PC-3 (cell line): Measurements from ENCODE around the gene SPACA9. TPM values are rescaled to one million over a fixed set of nuclear protein-coding genes. Genes with fewer than 3 reads are reported as not detected.

ENCODE experiments used
- ATAC-seq: fragments of 200-7000 bp; cut with Tn5 transposase; 2 replicates; pipeline ENCODE4 v1.9.1; 2020; ENCODE audit warnings: mild to moderate bottlenecking, moderate library complexity
- BruUV-seq: library from RNA; stranded (reverse); fragments of 400-500 nt; replicated peaks from 2 replicates; lab custom pipeline; 2021; lab: Mats Ljungman, UMichigan
- CTCF ChIA-PET: fragments of 300-600 bp; sonication (Branson Sonifier 250); formaldehyde crosslinking; loops from one replicate; lab custom pipeline; 2022; ENCODE audit warnings: antibody characterized with exemption; lab: Charles Lee
- POLR2A ChIA-PET: fragments of 300-600 bp; sonication (Branson Sonifier 250); formaldehyde crosslinking; loops from one replicate; lab custom pipeline; 2022; ENCODE audit warnings: antibody characterized with exemption; ENCODE audit not compliant: unreplicated experiment; lab: Charles Lee
- DNase-seq: peaks from one replicate; pipeline ENCODE4 v3.0.0-alpha.2; 2015
- H2AFZ ChIP-seq: fragments of 300-600 bp; sonication (generic); 2 replicates; pipeline ENCODE4 v1.6.0; 2016; ENCODE audit warnings: antibody characterized with exemption, low read length
- H3F3A ChIP-seq: fragments of 300-600 bp; sonication (generic); one replicate; pipeline ENCODE4 v1.6.0; 2017; ENCODE audit warnings: antibody characterized with exemption, low read length, control low read depth, mild to moderate bottlenecking; ENCODE audit not compliant: unreplicated experiment
- H3K27ac ChIP-seq: fragments of 300-600 bp; sonication (generic); 2 replicates; pipeline ENCODE4 v1.5.1; 2016; ENCODE audit warnings: mild to moderate bottlenecking, low read length
- H3K27me3 ChIP-seq: fragments of 300-600 bp; sonication (generic); 2 replicates; pipeline ENCODE4 v1.6.1; 2016; ENCODE audit warnings: low read length, mixed read lengths
- H3K36me3 ChIP-seq: fragments of 300-600 bp; sonication (generic); 2 replicates; pipeline ENCODE4 v1.6.1; 2016; ENCODE audit warnings: low read depth, mixed run types, low read length, mixed read lengths
- H3K4me1 ChIP-seq: fragments of 300-600 bp; sonication (generic); 2 replicates; pipeline ENCODE4 v1.5.1; 2016; ENCODE audit warnings: low read length; ENCODE audit not compliant: insufficient read depth
- H3K4me2 ChIP-seq: fragments of 300-600 bp; sonication (generic); 2 replicates; pipeline ENCODE4 v1.6.0; 2016; ENCODE audit warnings: low read length
- H3K4me3 ChIP-seq: fragments of 300-600 bp; sonication (generic); 2 replicates; pipeline ENCODE4 v1.5.1; 2016; ENCODE audit warnings: mild to moderate bottlenecking, low read length, mixed read lengths
- H3K79me2 ChIP-seq: fragments of 300-600 bp; sonication (generic); 2 replicates; pipeline ENCODE4 v1.6.1; 2017; ENCODE audit warnings: low read length, mixed read lengths
- H3K9ac ChIP-seq: fragments of 300-600 bp; sonication (generic); 2 replicates; pipeline ENCODE4 v1.6.0; 2016; ENCODE audit warnings: mild to moderate bottlenecking, low read length
- H3K9me2 ChIP-seq: fragments of 300-600 bp; sonication (generic); replicated peaks from 2 replicates; pipeline ENCODE4 v1.6.1; 2016; ENCODE audit warnings: mixed run types, low read length, mixed read lengths
- H3K9me3 ChIP-seq: fragments of 300-600 bp; sonication (generic); 2 replicates; pipeline ENCODE4 v1.6.1; 2016; ENCODE audit warnings: low read length, mixed read lengths
- H4K20me1 ChIP-seq: fragments of 300-600 bp; sonication (generic); 2 replicates; pipeline ENCODE4 v1.6.1; 2016; ENCODE audit warnings: low read length, mixed read lengths
- EZH2 ChIP-seq: fragments of 300-600 bp; sonication (generic); IDR thresholded peaks from one replicate; pipeline ENCODE4 v1.6.1; 2017; ENCODE audit warnings: antibody characterized with exemption, mild to moderate bottlenecking, low read length; ENCODE audit not compliant: unreplicated experiment
- EZH2phosphoT487 ChIP-seq: fragments of 300-600 bp; sonication (generic); IDR thresholded peaks from 2 replicates; pipeline ENCODE4 v1.6.1; 2018; ENCODE audit warnings: mild to moderate bottlenecking, antibody characterized with exemption, low read length, borderline replicate concordance
- intact Hi-C: fragments of 100-400 bp; cut with micrococcal nuclease; formaldehyde crosslinking; loops from 2 replicates; pipeline ENCODE4 v1.9.0; 2023
- total RNA-seq: library from RNA; depleted of rRNA; stranded (reverse); fragments of >200 nt; gene quantifications from 2 replicates; pipeline ENCODE4 v1.2.3, GENCODE V29; 2014
- TF ChIP-seq, protein P1 (sequence below): fragments of 300-600 bp; sonication (generic); conservative IDR thresholded peaks from 2 replicates; pipeline ENCODE4 v1.5.1; 2017; ENCODE audit warnings: antibody characterized with exemption, low read depth, mild to moderate bottlenecking, low read length

SPACA9 gene
- total RNA-seq, 1 experiment from 2014 or later = 2.3 TPM

DNA sequence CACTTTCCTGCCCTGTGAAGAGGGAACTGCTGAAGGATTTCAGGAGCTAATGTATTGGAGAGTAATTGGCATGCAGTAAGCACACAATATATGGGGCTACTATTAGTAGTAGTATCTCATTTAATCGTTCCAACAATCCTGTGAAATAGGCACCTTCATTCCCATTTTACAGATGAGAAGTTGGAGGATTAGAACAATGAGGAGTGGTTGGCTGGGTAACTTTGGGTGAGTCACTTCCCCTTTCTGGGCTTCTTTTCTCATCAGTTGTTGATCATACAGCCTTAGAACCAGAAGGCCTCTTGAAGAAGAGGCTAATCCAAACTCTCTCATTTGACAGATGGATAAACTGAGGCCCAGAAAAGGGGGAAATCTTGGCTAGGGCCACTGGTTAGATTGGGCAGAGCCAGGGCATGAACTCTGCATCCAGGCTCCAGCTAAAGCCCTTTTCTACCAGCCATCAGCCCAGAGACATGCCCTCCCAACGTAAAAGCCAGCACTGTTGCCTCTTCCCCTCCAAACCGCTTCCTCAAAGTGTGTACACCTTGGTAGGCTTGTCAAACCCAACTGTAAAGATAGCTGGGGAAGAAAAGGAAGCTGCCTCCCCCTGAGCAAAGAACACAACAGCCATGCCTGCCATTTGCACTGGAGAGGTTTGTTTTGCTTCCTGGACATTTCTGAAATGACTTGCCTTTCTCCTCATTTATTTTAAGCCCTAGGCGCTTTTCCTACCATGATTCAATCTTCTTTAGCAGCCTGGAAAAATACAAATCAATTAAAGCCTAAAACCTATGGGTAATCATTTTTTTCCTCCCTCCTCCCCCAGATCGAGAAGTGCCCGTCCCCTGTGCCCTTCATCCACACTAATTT lies 992 bp downstream of the SPACA9 start:
- POLR2A ChIA-PET = no interaction called here
- CTCF ChIA-PET = no interaction called here
- BruUV-seq = no TSS peak

DNA sequence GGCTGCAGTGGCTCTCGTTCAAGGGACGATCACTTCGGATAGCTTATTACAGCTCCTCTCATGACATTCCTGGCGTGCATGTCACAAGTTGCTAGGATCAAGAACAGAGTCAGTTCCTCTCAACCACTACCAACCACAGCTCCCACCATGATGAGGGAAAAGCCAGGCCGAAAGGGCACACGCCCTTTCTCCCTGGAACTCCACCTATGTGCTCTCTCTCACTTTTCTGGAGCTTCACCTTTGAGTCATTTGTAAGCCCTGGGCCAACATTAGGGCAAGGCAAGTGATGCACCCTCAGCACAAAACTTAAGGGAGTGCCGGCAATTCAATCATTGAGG lies 1.6 kb downstream of the SPACA9 start:
- CTCF ChIA-PET = no interaction called here

More for the DNA sequence above, 992 bp downstream of the SPACA9 start:
- H3K4me2 ChIP-seq = no peak overlapping the region
- no peak for TF ChIP-seq EZH2phosphoT487
- no peak for TF ChIP-seq EZH2
- TF ChIP-seq, protein P1, sequence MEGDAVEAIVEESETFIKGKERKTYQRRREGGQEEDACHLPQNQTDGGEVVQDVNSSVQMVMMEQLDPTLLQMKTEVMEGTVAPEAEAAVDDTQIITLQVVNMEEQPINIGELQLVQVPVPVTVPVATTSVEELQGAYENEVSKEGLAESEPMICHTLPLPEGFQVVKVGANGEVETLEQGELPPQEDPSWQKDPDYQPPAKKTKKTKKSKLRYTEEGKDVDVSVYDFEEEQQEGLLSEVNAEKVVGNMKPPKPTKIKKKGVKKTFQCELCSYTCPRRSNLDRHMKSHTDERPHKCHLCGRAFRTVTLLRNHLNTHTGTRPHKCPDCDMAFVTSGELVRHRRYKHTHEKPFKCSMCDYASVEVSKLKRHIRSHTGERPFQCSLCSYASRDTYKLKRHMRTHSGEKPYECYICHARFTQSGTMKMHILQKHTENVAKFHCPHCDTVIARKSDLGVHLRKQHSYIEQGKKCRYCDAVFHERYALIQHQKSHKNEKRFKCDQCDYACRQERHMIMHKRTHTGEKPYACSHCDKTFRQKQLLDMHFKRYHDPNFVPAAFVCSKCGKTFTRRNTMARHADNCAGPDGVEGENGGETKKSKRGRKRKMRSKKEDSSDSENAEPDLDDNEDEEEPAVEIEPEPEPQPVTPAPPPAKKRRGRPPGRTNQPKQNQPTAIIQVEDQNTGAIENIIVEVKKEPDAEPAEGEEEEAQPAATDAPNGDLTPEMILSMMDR = no peak
- no peaks in the 10 kb centered on the region for H4K20me1 ChIP-seq
- no peak overlapping the region for H2AFZ ChIP-seq
- no peaks in the 10 kb centered on the region for H3K79me2 ChIP-seq
- H3K36me3 ChIP-seq = no peaks in the 10 kb centered on the region
- no peak for ATAC-seq
- H3K9ac ChIP-seq = no peak overlapping the region
- H3K9me3 ChIP-seq = no peaks in the 10 kb centered on the region
- DNase-seq = no peak
- H3K4me3 ChIP-seq = no peak overlapping the region
- no peaks in the 10 kb centered on the region for H3F3A ChIP-seq
- no peaks in the 10 kb centered on the region for H3K9me2 ChIP-seq
- no peak overlapping the region for H3K27ac ChIP-seq
- no peaks in the 10 kb centered on the region for H3K27me3 ChIP-seq
- H3K4me1 ChIP-seq = peaks cover 4% of the 10 kb centered on the region; the same call in 1 of the 2 replicates
- intact Hi-C loops = no loop called here

More for the DNA sequence above, 1.6 kb downstream of the SPACA9 start:
- H3K9me3 ChIP-seq = no peaks in the 10 kb centered on the region
- no peak overlapping the region for H3K9ac ChIP-seq
- no peak overlapping the region for H3K4me2 ChIP-seq
- BruUV-seq = no TSS peak
- no peaks in the 10 kb centered on the region for H3K9me2 ChIP-seq
- POLR2A ChIA-PET = no interaction called here
- no peaks in the 10 kb centered on the region for H3K27me3 ChIP-seq
- H3K79me2 ChIP-seq = no peaks in the 10 kb centered on the region
- intact Hi-C loops = no loop called here
- no peaks in the 10 kb centered on the region for H3F3A ChIP-seq
- ATAC-seq (no peak), DNase-seq (no peak)
- no peak overlapping the region for H3K4me3 ChIP-seq
- peaks cover 4% of the 10 kb centered on the region; the same call in 1 of the 2 replicates for H3K4me1 ChIP-seq
- TF ChIP-seq EZH2 (no peak), EZH2phosphoT487 (no peak)
- TF ChIP-seq, protein P1 = no peak
- H3K27ac ChIP-seq = no peak overlapping the region
- no peak overlapping the region for H2AFZ ChIP-seq
- H3K36me3 ChIP-seq = no peaks in the 10 kb centered on the region
- no peaks in the 10 kb centered on the region for H4K20me1 ChIP-seq
